HepG2 (cell line): Measurements from ENCODE around the gene POF1B. TPM values are rescaled to one million over a fixed set of nuclear protein-coding genes. Genes with fewer than 3 reads are reported as not detected.

Experiments
- ATAC-seq: fragments of 200-7000 bp; cut with Tn5 transposase; 3 replicates; pipeline ENCODE4 v1.9.1; 2020; ENCODE audit warnings: mild to moderate bottlenecking, moderate library complexity
- BruUV-seq: library from RNA; stranded (reverse); fragments of 400-500 nt; replicated peaks from 2 replicates; lab custom pipeline; 2021; lab: Mats Ljungman, UMichigan
- CTCF ChIA-PET: fragments of 300-600 bp; formaldehyde crosslinking; extraction: SDS; loops from one replicate; lab custom pipeline; 2021; ENCODE audit warnings: low total read pairs, inconsistent platforms, low intra/inter-chr PET ratio; lab: Yijun Ruan, JAX
- POLR2A ChIA-PET: fragments of 350-600 bp; sonication (Branson Sonifier 250); formaldehyde crosslinking; loops from one replicate; lab custom pipeline; 2020; ENCODE audit warnings: antibody characterized with exemption, inconsistent platforms; lab: Yijun Ruan, JAX
- DNase-seq: peaks from one replicate; pipeline ENCODE4 v3.0.0-alpha.2; 2015; ENCODE audit warnings: low spot score
- FAIRE-seq: peaks from 3 replicates; lab custom pipeline; 2011; peaks lifted over from hg19 to GRCh38; lab: Jason Lieb, UNC
- H2AFZ ChIP-seq: one replicate; pipeline ENCODE4 v1.6.1; 2011; ENCODE audit warnings: low read length, inconsistent platforms
- H3K27ac ChIP-seq: fragments of 300-600 bp; 3 replicates; pipeline ENCODE4 v1.8.0; 2011; ENCODE audit warnings: mixed run types, mild to moderate bottlenecking, mixed read lengths, low read length, inconsistent platforms; ENCODE audit not compliant: insufficient read depth; ENCODE audit errors: extremely low read length
- H3K27me3 ChIP-seq, 2 experiments: fragments of 200-600 bp in 1 of 2; 2 replicates in 1 of 2; 3 replicates in 1 of 2; pipeline versions ENCODE4 v1.6.0 to v1.8.0; 2011; ENCODE audit warnings: low read length in 2 of 2, mild to moderate bottlenecking in 2 of 2, moderate library complexity in 2 of 2, inconsistent platforms in 1 of 2; ENCODE audit not compliant: insufficient read depth in 2 of 2, control insufficient read depth in 1 of 2
- H3K36me3 ChIP-seq, 2 experiments: fragments of 200-600 bp in 1 of 2; replicated peaks in 1 of 2; 2 replicates in 1 of 2; 3 replicates in 1 of 2; pipeline versions ENCODE4 v1.5.1 to v1.8.0; 2011; ENCODE audit warnings: low read length in 2 of 2, inconsistent platforms in 1 of 2; ENCODE audit not compliant: insufficient read depth in 2 of 2, control insufficient read depth in 1 of 2
- H3K4me1 ChIP-seq: 2 replicates; pipeline ENCODE4 v1.5.1; 2012; ENCODE audit warnings: low read length, inconsistent platforms; ENCODE audit not compliant: insufficient read depth
- H3K4me2 ChIP-seq: 2 replicates; pipeline ENCODE4 v1.6.0; 2011; ENCODE audit warnings: low read depth, low read length, inconsistent platforms
- H3K4me3 ChIP-seq, 3 experiments: fragments of 200-600 bp in 1 of 3; sonication (generic), shearing (Covaris generic) in 1 of 3; replicated peaks in 1 of 3; 2 replicates each; pipeline ENCODE4 v1.5.1; 2011 to 2016; ENCODE audit warnings: low read length in 3 of 3, inconsistent platforms in 2 of 3, low read depth in 2 of 3, mild to moderate bottlenecking in 2 of 3, control low read depth in 1 of 3, mixed read lengths in 1 of 3; ENCODE audit not compliant: insufficient read depth in 1 of 3
- H3K79me2 ChIP-seq: one replicate; pipeline ENCODE4 v1.6.1; 2011; ENCODE audit warnings: low read length, inconsistent platforms; ENCODE audit not compliant: insufficient read depth
- H3K9ac ChIP-seq: 2 replicates; pipeline ENCODE4 v1.6.0; 2011; ENCODE audit warnings: mild to moderate bottlenecking, low read depth, low read length, inconsistent platforms; ENCODE audit not compliant: insufficient read depth
- H3K9me3 ChIP-seq: 2 replicates; pipeline ENCODE4 v1.5.1; 2012; ENCODE audit warnings: mild to moderate bottlenecking, low read length
- H4K20me1 ChIP-seq: 2 replicates; pipeline ENCODE4 v1.6.0; 2011; ENCODE audit warnings: inconsistent platforms, mild to moderate bottlenecking, low read length, moderate library complexity; ENCODE audit not compliant: insufficient read depth
- NCOA5 ChIP-seq: sonication (generic); formaldehyde crosslinking; IDR thresholded peaks from 2 replicates; pipeline ENCODE4 v1.4.0; 2020; ENCODE audit warnings: missing genetic modification reagents
- NFIB ChIP-seq: sonication (generic); formaldehyde crosslinking; IDR thresholded peaks from 2 replicates; pipeline ENCODE4 v1.9.0; 2021; ENCODE audit warnings: missing genetic modification reagents, mild to moderate bottlenecking, borderline replicate concordance
- ZNF292 ChIP-seq: sonication (generic); formaldehyde crosslinking; IDR thresholded peaks from 2 replicates; pipeline ENCODE4 v1.8.1; 2022; ENCODE audit warnings: mild to moderate bottlenecking, low read depth, missing genetic modification reagents, borderline replicate concordance
- WGBS: methylation state at CpG from one replicate; pipeline ENCODE4 v1.1.6; 2017; ENCODE audit warnings: low lambda C conversion rate; 5-methylcytosine and 5-hydroxymethylcytosine counted together
- in situ Hi-C: cut with HindIII; loops from 2 replicates; pipeline ENCODE4 v1.10.0; 2017; ENCODE audit warnings: low pct_unique_long_range_greater_than_20kb; ENCODE audit not compliant: extremely low pct_ligation_motif_present
- intact Hi-C: fragments of 100-400 bp; cut with micrococcal nuclease; formaldehyde crosslinking; loops from one replicate; pipeline ENCODE4 v1.10.0; 2022; ENCODE audit not compliant: unreplicated experiment
- polyA plus RNA-seq, 8 experiments: library from polyadenylated mRNA; depleted of rRNA in 3 of 8; stranded (reverse) in 7 of 8; unstranded in 1 of 8; fragments of >200 nt; fragmentation: Illumina TruSeq in 4 of 8; extraction: Trizol in 4 of 8; gene quantifications; 2 replicates each; pipeline versions ENCODE4 v1.2.1 to v1.2.3, GENCODE V29; 2011 to 2016; ENCODE audit warnings: low read depth in 4 of 8, missing spikeins in 1 of 8, mixed read lengths in 1 of 8; ENCODE audit not compliant: insufficient read depth in 1 of 8
- total RNA-seq, 5 experiments: library from RNA; depleted of rRNA; stranded (reverse); fragments of >200 nt; fragmentation: Illumina TruSeq; extraction: Trizol; gene quantifications; 2 replicates each; pipeline ENCODE4 v1.2.3, GENCODE V29; 2016; ENCODE audit warnings: low read depth in 1 of 5
- TF ChIP-seq, protein P1 (sequence below): sonication (generic); formaldehyde crosslinking; IDR thresholded peaks from 2 replicates; pipeline ENCODE4 v1.4.0; 2020; ENCODE audit warnings: missing genetic modification reagents
- TF ChIP-seq, protein P2 (sequence below): sonication (generic); formaldehyde crosslinking; IDR thresholded peaks from 2 replicates; pipeline ENCODE4 v1.5.0; 2020; ENCODE audit warnings: missing genetic modification reagents, mild to moderate bottlenecking, borderline replicate concordance
- TF ChIP-seq, protein P3 (sequence below): sonication (generic); formaldehyde crosslinking; conservative IDR thresholded peaks from 2 replicates; pipeline ENCODE4 v1.4.0; 2020; ENCODE audit warnings: missing genetic modification reagents
- TF ChIP-seq, protein P4 (sequence below): sonication (generic); formaldehyde crosslinking; IDR thresholded peaks from 2 replicates; pipeline ENCODE4 v1.4.0; 2020; ENCODE audit warnings: missing genetic modification reagents
- TF ChIP-seq, protein P5 (sequence below): sonication (generic); formaldehyde crosslinking; conservative IDR thresholded peaks from 2 replicates; pipeline ENCODE4 v1.8.0; 2022; ENCODE audit warnings: missing genetic modification reagents
- TF ChIP-seq, protein P6 (sequence below): IDR thresholded peaks from 2 replicates; pipeline ENCODE4 v1.6.1; 2016; ENCODE audit warnings: missing compliant biosample characterization, missing genetic modification reagents, borderline replicate concordance
- TF ChIP-seq, protein P7 (sequence below): IDR thresholded peaks from 2 replicates; pipeline ENCODE4 v1.6.1; 2016; ENCODE audit warnings: missing compliant biosample characterization, missing genetic modification reagents, borderline replicate concordance

Gene POF1B
- total and polyA plus RNA-seq, 2 of the 13 experiments (the other 11 are each of a cell fraction or from before 2014, with no cell fraction given), result not detected

DNA sequence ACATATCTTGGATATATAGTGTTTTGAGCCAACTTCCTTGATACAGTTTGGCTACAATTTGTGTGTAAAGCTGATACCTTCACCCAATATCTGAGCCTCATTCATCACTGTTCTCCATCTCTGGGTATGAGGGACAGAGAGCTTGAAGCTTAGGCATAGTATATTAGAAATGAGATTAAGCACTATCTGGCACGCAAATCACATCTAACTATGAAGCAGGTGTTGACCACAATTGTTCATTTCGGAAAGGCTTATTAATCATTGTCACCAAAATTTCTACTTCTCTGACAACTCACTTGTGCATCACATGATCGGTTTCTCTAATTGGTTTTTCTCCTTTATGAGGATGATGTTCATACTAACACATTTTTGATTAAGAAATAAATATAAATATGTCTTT is 2.1 kb upstream of the POF1B start:
- in situ Hi-C loops (no loop called here), intact Hi-C loops (no loop called here)
- Histone ChIP-seq H4K20me1 (no peaks in the 10 kb centered on the region), H2AFZ (no peak overlapping the region), H3K9me3 (no peaks in the 10 kb centered on the region), H3K27ac (no peak overlapping the region), H3K36me3 (no peaks in the 10 kb centered on the region), H3K4me2 (no peak overlapping the region), H3K4me3 (no peak overlapping the region), H3K27me3 (no peaks in the 10 kb centered on the region), H3K4me1 (no peaks in the 10 kb centered on the region), H3K79me2 (no peaks in the 10 kb centered on the region), H3K9ac (no peak overlapping the region)
- FAIRE-seq (no peak), DNase-seq (no peak), ATAC-seq (no peak)
- POLR2A ChIA-PET, result no interaction called here
- CTCF ChIA-PET, result no interaction called here
- 0% methylated on average over 3 of the region's 3 CpGs for WGBS
- BruUV-seq, result no TSS peak
- no peak for TF ChIP-seq ZNF292 (CRISPR knock-in tag)
- TF ChIP-seq, protein P1, sequence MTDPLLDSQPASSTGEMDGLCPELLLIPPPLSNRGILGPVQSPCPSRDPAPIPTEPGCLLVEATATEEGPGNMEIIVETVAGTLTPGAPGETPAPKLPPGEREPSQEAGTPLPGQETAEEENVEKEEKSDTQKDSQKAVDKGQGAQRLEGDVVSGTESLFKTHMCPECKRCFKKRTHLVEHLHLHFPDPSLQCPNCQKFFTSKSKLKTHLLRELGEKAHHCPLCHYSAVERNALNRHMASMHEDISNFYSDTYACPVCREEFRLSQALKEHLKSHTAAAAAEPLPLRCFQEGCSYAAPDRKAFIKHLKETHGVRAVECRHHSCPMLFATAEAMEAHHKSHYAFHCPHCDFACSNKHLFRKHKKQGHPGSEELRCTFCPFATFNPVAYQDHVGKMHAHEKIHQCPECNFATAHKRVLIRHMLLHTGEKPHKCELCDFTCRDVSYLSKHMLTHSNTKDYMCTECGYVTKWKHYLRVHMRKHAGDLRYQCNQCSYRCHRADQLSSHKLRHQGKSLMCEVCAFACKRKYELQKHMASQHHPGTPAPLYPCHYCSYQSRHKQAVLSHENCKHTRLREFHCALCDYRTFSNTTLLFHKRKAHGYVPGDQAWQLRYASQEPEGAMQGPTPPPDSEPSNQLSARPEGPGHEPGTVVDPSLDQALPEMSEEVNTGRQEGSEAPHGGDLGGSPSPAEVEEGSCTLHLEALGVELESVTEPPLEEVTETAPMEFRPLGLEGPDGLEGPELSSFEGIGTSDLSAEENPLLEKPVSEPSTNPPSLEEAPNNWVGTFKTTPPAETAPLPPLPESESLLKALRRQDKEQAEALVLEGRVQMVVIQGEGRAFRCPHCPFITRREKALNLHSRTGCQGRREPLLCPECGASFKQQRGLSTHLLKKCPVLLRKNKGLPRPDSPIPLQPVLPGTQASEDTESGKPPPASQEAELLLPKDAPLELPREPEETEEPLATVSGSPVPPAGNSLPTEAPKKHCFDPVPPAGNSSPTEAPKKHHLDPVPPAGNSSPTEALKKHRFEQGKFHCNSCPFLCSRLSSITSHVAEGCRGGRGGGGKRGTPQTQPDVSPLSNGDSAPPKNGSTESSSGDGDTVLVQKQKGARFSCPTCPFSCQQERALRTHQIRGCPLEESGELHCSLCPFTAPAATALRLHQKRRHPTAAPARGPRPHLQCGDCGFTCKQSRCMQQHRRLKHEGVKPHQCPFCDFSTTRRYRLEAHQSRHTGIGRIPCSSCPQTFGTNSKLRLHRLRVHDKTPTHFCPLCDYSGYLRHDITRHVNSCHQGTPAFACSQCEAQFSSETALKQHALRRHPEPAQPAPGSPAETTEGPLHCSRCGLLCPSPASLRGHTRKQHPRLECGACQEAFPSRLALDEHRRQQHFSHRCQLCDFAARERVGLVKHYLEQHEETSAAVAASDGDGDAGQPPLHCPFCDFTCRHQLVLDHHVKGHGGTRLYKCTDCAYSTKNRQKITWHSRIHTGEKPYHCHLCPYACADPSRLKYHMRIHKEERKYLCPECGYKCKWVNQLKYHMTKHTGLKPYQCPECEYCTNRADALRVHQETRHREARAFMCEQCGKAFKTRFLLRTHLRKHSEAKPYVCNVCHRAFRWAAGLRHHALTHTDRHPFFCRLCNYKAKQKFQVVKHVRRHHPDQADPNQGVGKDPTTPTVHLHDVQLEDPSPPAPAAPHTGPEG (CRISPR knock-in tag), result no peak
- TF ChIP-seq, protein P2, sequence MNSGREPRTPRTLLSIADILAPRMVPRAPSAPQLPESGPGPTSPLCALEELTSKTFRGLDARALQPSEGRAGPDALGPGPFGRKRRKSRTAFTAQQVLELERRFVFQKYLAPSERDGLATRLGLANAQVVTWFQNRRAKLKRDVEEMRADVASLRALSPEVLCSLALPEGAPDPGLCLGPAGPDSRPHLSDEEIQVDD (CRISPR knock-in tag), result no peak
- TF ChIP-seq, protein P3, sequence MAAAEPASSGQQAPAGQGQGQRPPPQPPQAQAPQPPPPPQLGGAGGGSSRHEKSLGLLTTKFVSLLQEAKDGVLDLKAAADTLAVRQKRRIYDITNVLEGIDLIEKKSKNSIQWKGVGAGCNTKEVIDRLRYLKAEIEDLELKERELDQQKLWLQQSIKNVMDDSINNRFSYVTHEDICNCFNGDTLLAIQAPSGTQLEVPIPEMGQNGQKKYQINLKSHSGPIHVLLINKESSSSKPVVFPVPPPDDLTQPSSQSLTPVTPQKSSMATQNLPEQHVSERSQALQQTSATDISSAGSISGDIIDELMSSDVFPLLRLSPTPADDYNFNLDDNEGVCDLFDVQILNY, result no peak
- no peak for TF ChIP-seq NFIB (CRISPR knock-in tag)
- no peak for TF ChIP-seq NCOA5
- TF ChIP-seq, protein P4, sequence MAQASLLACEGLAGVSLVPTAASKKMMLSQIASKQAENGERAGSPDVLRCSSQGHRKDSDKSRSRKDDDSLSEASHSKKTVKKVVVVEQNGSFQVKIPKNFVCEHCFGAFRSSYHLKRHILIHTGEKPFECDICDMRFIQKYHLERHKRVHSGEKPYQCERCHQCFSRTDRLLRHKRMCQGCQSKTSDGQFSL (CRISPR knock-in tag), result no peak
- TF ChIP-seq, protein P5, sequence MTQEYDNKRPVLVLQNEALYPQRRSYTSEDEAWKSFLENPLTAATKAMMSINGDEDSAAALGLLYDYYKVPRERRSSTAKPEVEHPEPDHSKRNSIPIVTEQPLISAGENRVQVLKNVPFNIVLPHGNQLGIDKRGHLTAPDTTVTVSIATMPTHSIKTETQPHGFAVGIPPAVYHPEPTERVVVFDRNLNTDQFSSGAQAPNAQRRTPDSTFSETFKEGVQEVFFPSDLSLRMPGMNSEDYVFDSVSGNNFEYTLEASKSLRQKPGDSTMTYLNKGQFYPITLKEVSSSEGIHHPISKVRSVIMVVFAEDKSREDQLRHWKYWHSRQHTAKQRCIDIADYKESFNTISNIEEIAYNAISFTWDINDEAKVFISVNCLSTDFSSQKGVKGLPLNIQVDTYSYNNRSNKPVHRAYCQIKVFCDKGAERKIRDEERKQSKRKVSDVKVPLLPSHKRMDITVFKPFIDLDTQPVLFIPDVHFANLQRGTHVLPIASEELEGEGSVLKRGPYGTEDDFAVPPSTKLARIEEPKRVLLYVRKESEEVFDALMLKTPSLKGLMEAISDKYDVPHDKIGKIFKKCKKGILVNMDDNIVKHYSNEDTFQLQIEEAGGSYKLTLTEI (CRISPR knock-in tag), result no peak
- TF ChIP-seq, protein P6, sequence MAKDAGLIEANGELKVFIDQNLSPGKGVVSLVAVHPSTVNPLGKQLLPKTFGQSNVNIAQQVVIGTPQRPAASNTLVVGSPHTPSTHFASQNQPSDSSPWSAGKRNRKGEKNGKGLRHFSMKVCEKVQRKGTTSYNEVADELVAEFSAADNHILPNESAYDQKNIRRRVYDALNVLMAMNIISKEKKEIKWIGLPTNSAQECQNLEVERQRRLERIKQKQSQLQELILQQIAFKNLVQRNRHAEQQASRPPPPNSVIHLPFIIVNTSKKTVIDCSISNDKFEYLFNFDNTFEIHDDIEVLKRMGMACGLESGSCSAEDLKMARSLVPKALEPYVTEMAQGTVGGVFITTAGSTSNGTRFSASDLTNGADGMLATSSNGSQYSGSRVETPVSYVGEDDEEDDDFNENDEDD (CRISPR knock-in tag), result no peak
- TF ChIP-seq, protein P7, sequence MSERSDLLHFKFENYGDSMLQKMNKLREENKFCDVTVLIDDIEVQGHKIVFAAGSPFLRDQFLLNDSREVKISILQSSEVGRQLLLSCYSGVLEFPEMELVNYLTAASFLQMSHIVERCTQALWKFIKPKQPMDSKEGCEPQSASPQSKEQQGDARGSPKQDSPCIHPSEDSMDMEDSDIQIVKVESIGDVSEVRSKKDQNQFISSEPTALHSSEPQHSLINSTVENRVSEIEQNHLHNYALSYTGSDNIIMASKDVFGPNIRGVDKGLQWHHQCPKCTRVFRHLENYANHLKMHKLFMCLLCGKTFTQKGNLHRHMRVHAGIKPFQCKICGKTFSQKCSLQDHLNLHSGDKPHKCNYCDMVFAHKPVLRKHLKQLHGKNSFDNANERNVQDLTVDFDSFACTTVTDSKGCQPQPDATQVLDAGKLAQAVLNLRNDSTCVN, result no peak
